Smooth muscle cell (in vitro differentiated cells): ENCODE results near the gene CDH20. TPM values are rescaled to one million over a fixed set of nuclear protein-coding genes. Genes with fewer than 3 reads are reported as not detected.

Source experiments
- DNase-seq: peaks from one replicate; lab custom pipeline; 2025; ENCODE audit not compliant: unreplicated experiment; lab: John Stamatoyannopoulos, UW
- H2AFZ ChIP-seq: fragments of 200-600 bp; sonication (generic); 2 replicates; pipeline ENCODE4 v1.6.0; 2016; ENCODE audit warnings: antibody characterized with exemption, low read depth, mild to moderate bottlenecking
- H3F3A ChIP-seq: fragments of 200-600 bp; sonication (generic); 2 replicates; pipeline ENCODE4 v1.6.0; 2017; ENCODE audit warnings: antibody characterized with exemption, low read depth
- H3K27ac ChIP-seq: fragments of 200-600 bp; sonication (generic); 2 replicates; pipeline ENCODE4 v1.5.1; 2016; ENCODE audit warnings: low read depth, mild to moderate bottlenecking
- H3K27me3 ChIP-seq: fragments of 200-600 bp; sonication (generic); 2 replicates; pipeline ENCODE4 v1.6.1; 2016; ENCODE audit warnings: low read depth, mild to moderate bottlenecking
- H3K36me3 ChIP-seq: fragments of 200-600 bp; sonication (generic); 2 replicates; pipeline ENCODE4 v1.5.1; 2016; ENCODE audit warnings: low read depth
- H3K4me1 ChIP-seq: fragments of 200-600 bp; sonication (generic); 2 replicates; pipeline ENCODE4 v1.5.1; 2016; ENCODE audit warnings: low read depth
- H3K4me2 ChIP-seq: fragments of 200-600 bp; sonication (generic); 2 replicates; pipeline ENCODE4 v1.6.0; 2016; ENCODE audit warnings: mild to moderate bottlenecking
- H3K4me3 ChIP-seq: fragments of 200-600 bp; sonication (generic); 2 replicates; pipeline ENCODE4 v1.5.1; 2016; ENCODE audit warnings: mild to moderate bottlenecking
- H3K79me2 ChIP-seq: fragments of 200-600 bp; sonication (generic); 2 replicates; pipeline ENCODE4 v1.6.0; 2016; ENCODE audit warnings: low read depth, mild to moderate bottlenecking
- H3K9ac ChIP-seq: fragments of 200-600 bp; sonication (generic); 2 replicates; pipeline ENCODE4 v1.6.0; 2016; ENCODE audit warnings: low read depth
- H3K9me3 ChIP-seq: fragments of 200-600 bp; sonication (generic); replicated peaks from 2 replicates; pipeline ENCODE4 v1.5.1; 2016; ENCODE audit warnings: low read depth
- H4K20me1 ChIP-seq: fragments of 200-600 bp; sonication (generic); 2 replicates; pipeline ENCODE4 v1.6.0; 2016; ENCODE audit warnings: low read depth
- WGBS: methylation state at CpG from one replicate; pipeline ENCODE4 v1.1.7; 2016; ENCODE audit warnings: low lambda C conversion rate; 5-methylcytosine and 5-hydroxymethylcytosine counted together
- polyA plus RNA-seq: library from polyadenylated mRNA; unstranded; fragments of >200 nt; fragmentation: Nextera tagmentation; extraction: Ambion mirVana; gene quantifications from 2 replicates; pipeline ENCODE4 v1.2.1, GENCODE V29; 2016
- total RNA-seq: library from RNA; depleted of rRNA; stranded (reverse); fragments of >200 nt; gene quantifications from 2 replicates; pipeline ENCODE4 v1.2.3, GENCODE V29; 2014
- TF ChIP-seq, protein P1 (sequence below): fragments of 200-600 bp; sonication (generic); IDR thresholded peaks from 2 replicates; pipeline ENCODE4 v1.5.1; 2017; ENCODE audit warnings: borderline replicate concordance, mild to moderate bottlenecking, antibody characterized with exemption; ENCODE audit not compliant: insufficient read depth, poor library complexity, severe bottlenecking

CDH20 gene
- total RNA-seq, result not detected in 2 replicates
- 0.10 TPM in 1 of 2 replicates, not detected in the other for polyA plus RNA-seq

DNA sequence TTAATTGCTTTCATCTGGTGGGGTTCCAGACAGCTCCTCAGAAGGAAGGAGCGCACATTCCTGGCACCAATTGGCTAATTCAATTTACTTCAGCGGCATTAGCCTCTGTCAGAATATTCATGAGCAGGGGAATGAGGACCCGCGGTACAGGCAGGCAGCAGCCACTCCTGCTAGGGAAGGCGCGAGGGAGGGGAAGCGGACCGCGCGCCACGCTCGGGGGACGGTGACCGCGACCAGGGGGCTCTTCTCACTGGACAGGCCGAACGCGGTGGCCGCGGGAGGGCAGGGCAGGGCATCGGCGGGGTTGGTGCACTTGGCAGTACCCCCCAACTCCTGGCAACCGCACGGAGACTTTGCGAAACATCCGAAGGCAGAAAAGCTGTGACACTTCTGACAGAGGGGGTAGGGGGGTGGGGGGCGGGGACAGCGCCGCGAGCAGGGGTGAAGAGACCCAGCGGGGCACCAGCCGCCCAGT lies at the start of gene CDH20:
CDH20 (plus strand) TSS at position 160 of the 475 bp plus-strand sequence.
- TF ChIP-seq, protein P1, sequence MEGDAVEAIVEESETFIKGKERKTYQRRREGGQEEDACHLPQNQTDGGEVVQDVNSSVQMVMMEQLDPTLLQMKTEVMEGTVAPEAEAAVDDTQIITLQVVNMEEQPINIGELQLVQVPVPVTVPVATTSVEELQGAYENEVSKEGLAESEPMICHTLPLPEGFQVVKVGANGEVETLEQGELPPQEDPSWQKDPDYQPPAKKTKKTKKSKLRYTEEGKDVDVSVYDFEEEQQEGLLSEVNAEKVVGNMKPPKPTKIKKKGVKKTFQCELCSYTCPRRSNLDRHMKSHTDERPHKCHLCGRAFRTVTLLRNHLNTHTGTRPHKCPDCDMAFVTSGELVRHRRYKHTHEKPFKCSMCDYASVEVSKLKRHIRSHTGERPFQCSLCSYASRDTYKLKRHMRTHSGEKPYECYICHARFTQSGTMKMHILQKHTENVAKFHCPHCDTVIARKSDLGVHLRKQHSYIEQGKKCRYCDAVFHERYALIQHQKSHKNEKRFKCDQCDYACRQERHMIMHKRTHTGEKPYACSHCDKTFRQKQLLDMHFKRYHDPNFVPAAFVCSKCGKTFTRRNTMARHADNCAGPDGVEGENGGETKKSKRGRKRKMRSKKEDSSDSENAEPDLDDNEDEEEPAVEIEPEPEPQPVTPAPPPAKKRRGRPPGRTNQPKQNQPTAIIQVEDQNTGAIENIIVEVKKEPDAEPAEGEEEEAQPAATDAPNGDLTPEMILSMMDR, result no peak
- Histone ChIP-seq H3K9me3 (no peaks in the 10 kb centered on the region), H3K9ac (no peak within 1 kb of the TSS), H3K4me2 (peak within 1 kb of the TSS; percentile 92), H3K36me3 (no peaks in the 10 kb centered on the region), H3K79me2 (no peaks in the 10 kb centered on the region), H3K4me1 (peaks cover 3% of the 10 kb centered on the region), H2AFZ (no peak within 1 kb of the TSS), H3K4me3 (peak within 1 kb of the TSS; percentile 47), H3K27me3 (peaks cover 72% of the 10 kb centered on the region), H3F3A (no peaks in the 10 kb centered on the region), H4K20me1 (no peaks in the 10 kb centered on the region), H3K27ac (no peak within 1 kb of the TSS)
- no peak for DNase-seq
- WGBS, result 2% methylated on average over 31 of the region's 32 CpGs

DNA sequence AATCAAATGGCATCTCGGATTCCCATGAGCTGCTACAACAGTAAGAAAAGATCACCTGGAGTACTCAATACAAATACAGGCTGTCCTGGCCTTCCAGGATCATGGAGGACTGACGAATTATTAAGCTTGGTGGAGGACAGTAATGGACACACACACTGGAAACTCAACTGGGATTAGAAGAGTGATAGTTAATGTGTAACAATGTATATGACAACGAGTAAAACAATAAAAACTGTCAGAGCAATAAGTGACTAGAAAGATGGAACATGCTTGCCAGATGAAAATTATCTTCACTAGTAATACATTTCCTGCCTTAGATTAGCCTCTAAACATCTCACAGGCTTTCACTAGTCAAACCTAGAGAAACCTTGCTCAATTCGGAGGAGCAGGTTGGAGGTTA lies 49.2 kb upstream of the CDH20 start:
- H3K4me3 ChIP-seq, result no peak overlapping the region
- H2AFZ ChIP-seq, result no peak overlapping the region
- no peak overlapping the region for H3K9ac ChIP-seq
- H4K20me1 ChIP-seq, result no peaks in the 10 kb centered on the region
- no peaks in the 10 kb centered on the region for H3K79me2 ChIP-seq
- H3K27me3 ChIP-seq, result no peaks in the 10 kb centered on the region
- H3K4me2 ChIP-seq, result no peak overlapping the region
- 90% methylated on average over 4 of the region's 4 CpGs for WGBS
- no peaks in the 10 kb centered on the region for H3F3A ChIP-seq
- no peaks in the 10 kb centered on the region for H3K9me3 ChIP-seq
- H3K4me1 ChIP-seq, result no peaks in the 10 kb centered on the region
- no peak for DNase-seq
- H3K27ac ChIP-seq, result no peak overlapping the region
- H3K36me3 ChIP-seq, result no peaks in the 10 kb centered on the region
- TF ChIP-seq, protein P1, result no peak

DNA sequence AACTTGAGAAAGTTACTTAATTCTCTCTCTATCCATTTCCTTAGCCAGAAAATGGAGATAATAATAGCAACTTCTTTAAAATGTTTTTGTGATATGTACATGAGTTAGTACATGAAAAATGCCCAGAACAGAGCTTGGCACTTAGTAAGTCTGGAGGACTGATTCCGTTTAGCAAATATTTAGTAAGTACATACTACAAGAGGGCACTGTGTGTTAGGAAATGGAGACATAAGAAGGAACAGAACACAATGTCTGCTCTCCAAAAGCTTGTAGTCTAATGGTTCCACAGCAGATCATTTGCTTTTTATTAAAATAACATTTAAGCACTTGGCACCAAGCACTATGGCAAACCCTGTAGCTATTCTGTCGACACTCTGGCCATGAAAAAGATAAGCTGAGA lies 47.5 kb upstream of the CDH20 start:
- Histone ChIP-seq H3K4me3 (no peak overlapping the region), H3K4me1 (no peaks in the 10 kb centered on the region), H3K9me3 (no peaks in the 10 kb centered on the region), H3K9ac (no peak overlapping the region), H3K79me2 (no peaks in the 10 kb centered on the region), H3F3A (no peaks in the 10 kb centered on the region), H3K36me3 (no peaks in the 10 kb centered on the region), H3K27me3 (no peaks in the 10 kb centered on the region), H3K4me2 (no peak overlapping the region), H2AFZ (no peak overlapping the region), H3K27ac (no peak overlapping the region), H4K20me1 (no peaks in the 10 kb centered on the region)
- TF ChIP-seq, protein P1, result no peak
- WGBS, result 86% methylated on average over 2 of the region's 2 CpGs
- no peak for DNase-seq

- Histone ChIP-seq H3K4me1 (no peaks in the 10 kb centered on the region), H3F3A (no peaks in the 10 kb centered on the region), H3K4me2 (no peak overlapping the region), H3K4me3 (no peak overlapping the region), H4K20me1 (no peaks in the 10 kb centered on the region), H3K27me3 (no peaks in the 10 kb centered on the region), H3K79me2 (no peaks in the 10 kb centered on the region), H3K36me3 (no peaks in the 10 kb centered on the region), H3K9me3 (no peaks in the 10 kb centered on the region), H3K9ac (no peak overlapping the region), H3K27ac (no peak overlapping the region), H2AFZ (no peak overlapping the region)
- DNase-seq, result no peak
- WGBS, result 64% methylated on average over 4 of the region's 4 CpGs
- TF ChIP-seq, protein P1, result no peak
Observed at GRCh38 chr18:61286867-61287266, 46.4 kb upstream of the CDH20 start.
